ENCODE measurements around the gene ARL13B. TPM values are rescaled to one million over a fixed set of nuclear protein-coding genes. Genes with fewer than 3 reads are reported as not detected.

Gene ARL13B
- total RNA-seq, 1 experiment from 2014 or later: 9.3 TPM

DNA sequence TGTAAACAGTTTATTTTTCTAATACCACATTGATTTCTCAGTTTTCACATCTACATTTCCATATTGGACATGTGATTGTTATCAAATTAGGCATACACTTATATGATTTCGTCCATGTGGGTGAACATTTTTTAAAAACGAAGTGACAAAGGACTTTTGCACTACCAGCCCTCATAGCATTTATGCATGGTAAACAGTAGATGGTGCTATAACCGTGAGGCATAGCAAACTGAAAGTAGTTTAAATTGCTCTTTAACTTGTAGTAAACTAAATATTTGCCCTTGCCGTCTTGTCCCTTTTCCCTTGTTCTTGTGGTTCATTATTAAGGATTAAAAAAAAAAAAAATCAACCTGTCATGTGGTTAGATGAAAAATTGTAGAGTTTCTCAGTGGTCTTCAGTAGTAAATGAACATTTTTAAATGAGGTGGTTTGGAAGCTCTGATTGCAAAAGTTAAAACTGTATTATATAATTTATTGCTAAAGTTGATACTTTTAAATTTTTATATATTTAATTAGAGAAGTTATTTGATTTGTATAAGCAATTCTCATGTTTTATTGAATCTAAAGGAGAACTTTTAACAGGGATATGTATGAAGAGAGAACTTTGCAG, 24.5 kb downstream of the ARL13B start:
- H3K36me3 Mint-ChIP-seq: no peaks in the 10 kb centered on the region; the same call in 1 of the 2 replicates
- H3K4me1 Mint-ChIP-seq: no peaks in the 10 kb centered on the region
- H3K4me3 Mint-ChIP-seq: no peak overlapping the region
- CTCF ChIA-PET: interaction anchor here (0.6 to 1.0 kb wide), 3 partner anchors 10 to 97 kb away, joined by 4 to 6 read pairs (median 5); partner anchors contain the start of gene STX19
- no peak for DNase-seq (ENCODE audit: low spot score)
- H3K27ac Mint-ChIP-seq: no peak overlapping the region
- POLR2A ChIA-PET: no interaction called here
- H3K27me3 Mint-ChIP-seq (ENCODE audit: low read depth): no peaks in the 10 kb centered on the region
- TF ChIP-seq TCF7 (CRISPR knock-in tag; IDR thresholded peaks at IDR 0.05; ENCODE audit: low read depth): no peak
- TF ChIP-seq, protein P1, sequence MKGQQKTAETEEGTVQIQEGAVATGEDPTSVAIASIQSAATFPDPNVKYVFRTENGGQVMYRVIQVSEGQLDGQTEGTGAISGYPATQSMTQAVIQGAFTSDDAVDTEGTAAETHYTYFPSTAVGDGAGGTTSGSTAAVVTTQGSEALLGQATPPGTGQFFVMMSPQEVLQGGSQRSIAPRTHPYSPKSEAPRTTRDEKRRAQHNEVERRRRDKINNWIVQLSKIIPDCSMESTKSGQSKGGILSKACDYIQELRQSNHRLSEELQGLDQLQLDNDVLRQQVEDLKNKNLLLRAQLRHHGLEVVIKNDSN (CRISPR knock-in tag; IDR thresholded peaks at IDR 0.05): no peak
- TF ChIP-seq FOXP4 (CRISPR knock-in tag; IDR thresholded peaks at IDR 0.05): no peak
- no peak for TF ChIP-seq NFATC4 (CRISPR knock-in tag; IDR thresholded peaks at IDR 0.05)
- TF ChIP-seq CREM (CRISPR knock-in tag; IDR thresholded peaks at IDR 0.05): no peak
- no peak for TF ChIP-seq AFF4 (CRISPR knock-in tag; IDR thresholded peaks at IDR 0.05; ENCODE audit: borderline replicate concordance)
- no peak for TF ChIP-seq TP53 (CRISPR knock-in tag; IDR thresholded peaks at IDR 0.05)
- TF ChIP-seq MAX (CRISPR knock-in tag; IDR thresholded peaks at IDR 0.05): no peak
- no peak for TF ChIP-seq ZNF219 (CRISPR knock-in tag; IDR thresholded peaks at IDR 0.05; ENCODE audit: borderline replicate concordance)
- TF ChIP-seq KAT7 (CRISPR knock-in tag; IDR thresholded peaks at IDR 0.05; ENCODE audit: borderline replicate concordance): no peak
- TF ChIP-seq GTF2I (CRISPR knock-in tag; conservative IDR thresholded peaks at IDR 0.05): no peak
- TF ChIP-seq FOXJ3 (CRISPR knock-in tag; IDR thresholded peaks at IDR 0.05; ENCODE audit: borderline replicate concordance): no peak
- TF ChIP-seq GRHL2 (CRISPR knock-in tag; IDR thresholded peaks at IDR 0.05; ENCODE audit: insufficient replicate concordance, severe bottlenecking): no peak
- TF ChIP-seq, protein P2, sequence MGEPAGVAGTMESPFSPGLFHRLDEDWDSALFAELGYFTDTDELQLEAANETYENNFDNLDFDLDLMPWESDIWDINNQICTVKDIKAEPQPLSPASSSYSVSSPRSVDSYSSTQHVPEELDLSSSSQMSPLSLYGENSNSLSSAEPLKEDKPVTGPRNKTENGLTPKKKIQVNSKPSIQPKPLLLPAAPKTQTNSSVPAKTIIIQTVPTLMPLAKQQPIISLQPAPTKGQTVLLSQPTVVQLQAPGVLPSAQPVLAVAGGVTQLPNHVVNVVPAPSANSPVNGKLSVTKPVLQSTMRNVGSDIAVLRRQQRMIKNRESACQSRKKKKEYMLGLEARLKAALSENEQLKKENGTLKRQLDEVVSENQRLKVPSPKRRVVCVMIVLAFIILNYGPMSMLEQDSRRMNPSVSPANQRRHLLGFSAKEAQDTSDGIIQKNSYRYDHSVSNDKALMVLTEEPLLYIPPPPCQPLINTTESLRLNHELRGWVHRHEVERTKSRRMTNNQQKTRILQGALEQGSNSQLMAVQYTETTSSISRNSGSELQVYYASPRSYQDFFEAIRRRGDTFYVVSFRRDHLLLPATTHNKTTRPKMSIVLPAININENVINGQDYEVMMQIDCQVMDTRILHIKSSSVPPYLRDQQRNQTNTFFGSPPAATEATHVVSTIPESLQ (CRISPR knock-in tag; IDR thresholded peaks at IDR 0.05): no peak
- TF ChIP-seq ZNF416 (CRISPR knock-in tag; IDR thresholded peaks at IDR 0.05): no peak
- TF ChIP-seq CBFB (CRISPR knock-in tag; IDR thresholded peaks at IDR 0.05; ENCODE audit: low read depth): no peak
- no peak for TF ChIP-seq TEAD4 (CRISPR knock-in tag; IDR thresholded peaks at IDR 0.05)
- no peaks in the 10 kb centered on the region for H3K9me3 Mint-ChIP-seq
- peak; percentile 41; the same call in 1 of the 2 replicates for ATAC-seq

Measured in WTC11 (cell line).